Activated CD8-positive, alpha-beta memory T cell treated with anti-CD3 and anti-CD28 coated beads for 1 hour (primary cell): Measurements from ENCODE around the gene ANO10.

ENCODE experiments used
- DNase-seq, 2 donors: peaks; one replicate each; pipeline ENCODE4 v3.0.0-alpha.2; 2020; ENCODE audit warnings: low read depth in 1 of 2; ENCODE audit errors: extremely low read depth in 1 of 2

The ANO10 gene

GRCh38 chr3:43353923-43354670 lies 267.7 kb downstream of the ANO10 start:
- DNase-seq: no peak

- DNase-seq: no peak
Measured at GRCh38 chr3:43353393-43353792, 268.4 kb downstream of the ANO10 start.

DNA sequence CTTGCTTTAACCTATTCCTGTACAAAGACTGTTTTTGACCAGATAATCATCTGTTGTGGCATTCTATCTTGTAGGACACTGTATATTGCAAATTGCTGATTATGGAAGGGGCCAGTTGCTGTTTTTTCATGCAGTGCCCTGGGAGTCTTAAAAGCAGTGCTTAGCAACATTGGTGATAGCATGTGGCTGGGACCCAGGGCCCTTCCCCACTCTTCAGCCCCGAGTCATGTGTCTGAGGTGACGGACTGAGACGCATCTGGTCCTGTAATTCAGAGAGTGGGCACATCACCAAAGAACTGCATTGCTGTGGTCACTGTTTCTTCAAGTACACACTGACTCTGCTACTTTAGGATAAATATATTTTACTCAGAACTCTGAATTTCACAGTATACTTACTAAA lies 272.1 kb downstream of the ANO10 start:
- no peak for DNase-seq

DNA sequence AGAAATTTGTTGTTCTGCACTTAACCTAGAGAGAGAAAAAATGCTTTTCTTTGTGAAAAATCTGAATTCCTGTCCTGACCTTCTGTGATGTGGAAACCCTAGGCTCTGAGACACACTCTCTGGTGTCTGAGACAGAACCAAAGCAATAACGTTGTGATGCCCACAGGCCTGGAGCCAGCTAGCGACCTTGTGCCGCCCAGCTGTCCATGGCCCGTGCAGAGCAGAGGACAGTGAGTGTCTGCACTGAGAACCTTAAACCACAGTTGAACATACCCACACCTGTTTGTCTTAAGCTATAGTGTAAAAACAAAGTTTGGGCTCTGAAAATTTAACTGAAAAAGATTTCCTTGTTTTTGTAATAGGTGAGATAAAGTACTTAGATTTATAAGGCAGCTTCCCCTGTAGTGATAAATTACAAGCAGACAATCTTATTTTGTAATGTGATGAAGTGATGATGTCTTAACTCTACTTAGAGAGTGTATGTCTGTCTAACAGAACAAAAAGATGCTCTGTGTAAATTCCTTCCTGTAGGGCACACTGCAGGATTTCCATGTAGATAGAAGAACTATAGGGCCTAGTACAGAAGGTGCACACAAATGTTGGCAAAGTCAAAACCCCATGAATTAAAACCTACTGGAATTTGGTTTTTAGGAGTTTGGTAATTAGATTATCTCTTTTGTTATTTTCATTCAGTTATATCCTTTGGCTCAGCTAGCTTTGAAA lies 272.8 kb downstream of the ANO10 start:
- DNase-seq: no peak

DNA sequence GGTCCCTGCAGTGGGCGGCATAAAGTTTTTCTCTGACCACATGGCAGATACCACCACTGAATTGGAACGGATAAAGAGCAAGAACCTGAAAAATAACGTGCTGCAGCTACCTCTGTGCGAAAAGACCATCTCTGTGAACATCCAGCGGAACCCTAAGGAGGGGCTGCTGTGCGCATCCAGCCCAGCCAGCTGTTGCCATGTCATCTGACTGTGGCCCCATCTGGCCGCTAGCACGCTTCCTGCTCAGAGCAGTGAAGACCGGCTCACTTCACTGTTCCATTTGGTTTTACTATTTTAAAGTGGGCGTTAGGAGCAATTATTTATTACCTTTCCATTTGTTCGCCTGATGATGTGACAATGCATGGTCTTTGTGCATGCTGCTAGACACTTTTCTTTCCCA lies 273.5 kb downstream of the ANO10 start:
- DNase-seq: no peak

DNA sequence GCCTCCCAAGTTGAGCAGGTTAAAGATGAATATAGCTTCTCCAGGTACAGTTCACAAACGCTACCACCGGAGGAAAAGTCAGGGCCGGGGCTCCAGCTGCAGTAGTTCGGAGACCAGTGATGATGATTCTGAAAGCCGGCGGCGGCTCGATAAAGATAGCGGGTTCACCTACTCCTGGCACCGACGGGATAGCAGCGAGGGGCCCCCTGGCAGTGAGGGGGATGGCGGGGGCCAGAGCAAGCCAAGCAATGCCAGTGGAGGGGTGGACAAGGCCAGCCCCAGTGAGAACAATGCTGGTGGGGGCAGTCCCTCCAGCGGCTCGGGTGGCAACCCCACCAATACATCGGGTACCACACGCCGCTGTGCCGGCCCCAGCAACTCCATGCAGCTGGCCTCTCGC lies 274.0 kb downstream of the ANO10 start:
- DNase-seq: no peak

DNA sequence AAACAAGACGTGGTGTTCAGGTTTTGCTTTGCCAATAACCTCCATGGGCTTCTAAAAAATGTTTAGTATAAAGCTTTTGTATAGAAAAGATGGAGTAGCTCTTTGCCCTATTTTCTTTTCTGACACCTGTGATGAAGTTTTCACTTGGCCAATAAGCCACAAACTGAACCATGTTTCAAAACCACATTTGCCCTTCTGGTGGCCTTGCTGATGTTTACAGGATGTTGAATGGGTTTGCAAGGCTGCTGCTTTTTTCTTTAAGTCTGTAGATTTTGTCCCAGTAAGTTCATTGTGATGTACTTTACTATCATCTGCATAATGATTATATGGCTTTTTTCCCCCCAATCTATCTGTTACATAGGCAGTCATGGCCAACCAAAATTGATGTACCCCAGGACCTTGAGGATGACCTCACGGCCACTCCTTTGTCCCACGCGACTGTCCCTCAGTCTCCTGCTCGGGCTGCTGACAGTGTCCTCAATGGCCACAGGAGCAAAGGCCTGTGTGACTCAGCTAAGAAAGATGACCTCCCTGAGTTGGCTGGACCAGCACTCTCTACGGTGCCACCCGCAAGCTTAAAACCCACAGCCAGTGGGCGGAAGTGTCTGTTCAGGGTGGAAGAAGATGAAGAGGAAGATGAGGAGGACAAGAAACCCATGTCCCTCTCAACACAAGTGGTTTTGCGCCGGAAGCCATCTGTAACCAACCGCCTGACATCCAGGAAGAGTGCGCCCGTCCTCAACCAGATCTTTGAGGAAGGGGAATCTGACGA lies 274.6 kb downstream of the ANO10 start:
- DNase-seq: no peak

GRCh38 chr3:43345877-43346276 lies 275.9 kb downstream of the ANO10 start:
- DNase-seq: no peak

DNA sequence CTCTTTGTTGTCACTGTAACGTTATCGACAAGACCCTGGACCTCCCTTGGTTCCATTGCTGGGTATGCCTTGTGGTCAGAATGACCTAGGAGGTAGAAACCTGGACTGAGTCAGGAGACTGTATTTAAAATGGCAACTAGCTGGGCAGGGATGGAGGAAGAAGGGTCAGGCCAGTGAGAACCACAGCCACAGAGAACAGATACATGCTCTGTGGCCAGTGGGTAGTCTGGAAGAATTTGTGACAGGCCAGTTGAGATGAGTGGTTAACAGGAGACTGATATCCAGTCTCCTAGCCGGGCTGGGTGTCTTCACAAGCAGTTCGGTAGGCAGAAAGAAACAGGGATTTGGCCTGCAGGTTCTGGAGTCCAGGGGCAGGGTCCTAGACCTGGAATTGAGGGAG lies 276.6 kb downstream of the ANO10 start:
- DNase-seq: no peak

- DNase-seq: no peak
Measured at GRCh38 chr3:43344520-43344919, 277.3 kb downstream of the ANO10 start.

DNA sequence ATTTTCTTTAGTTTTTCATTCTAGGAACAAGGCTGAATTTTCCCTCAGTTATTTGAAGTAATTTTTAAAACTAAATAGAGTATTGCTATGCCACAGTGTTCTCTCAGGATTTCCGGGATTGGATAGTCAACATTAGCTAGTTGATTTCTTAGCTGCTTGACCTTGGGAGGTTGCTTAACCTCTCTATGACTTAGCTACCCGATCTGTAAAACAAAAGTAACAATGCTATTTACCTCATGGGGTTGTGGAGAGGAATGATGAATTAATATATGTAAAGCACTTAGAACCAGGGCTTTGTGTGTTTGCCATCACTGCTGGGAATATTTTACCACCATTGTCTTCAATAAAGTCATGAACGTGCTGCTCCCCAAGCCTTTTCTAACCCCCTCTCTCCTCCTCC lies 278.0 kb downstream of the ANO10 start:
- DNase-seq: no peak

GRCh38 chr3:43343185-43343584 lies 278.6 kb downstream of the ANO10 start:
- no peak for DNase-seq

DNA sequence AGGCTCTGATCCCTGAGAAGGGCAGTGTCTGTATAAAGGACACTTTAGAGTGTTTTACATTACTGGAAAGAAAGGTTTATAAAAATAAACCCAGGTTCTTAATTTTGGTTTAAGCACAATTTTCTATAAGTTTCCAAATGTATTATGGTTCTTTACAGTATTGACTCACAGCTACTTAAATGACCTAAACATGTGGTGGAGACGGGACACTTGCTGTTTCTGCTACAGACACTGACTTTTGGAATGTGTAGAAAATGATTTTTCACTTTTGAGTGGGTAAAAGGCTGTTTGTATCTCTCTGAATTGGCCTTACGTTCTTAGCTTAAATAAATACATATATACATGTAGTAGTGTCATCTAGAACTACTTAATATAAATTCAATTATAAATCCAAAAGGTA lies 280.0 kb downstream of the ANO10 start:
- no peak for DNase-seq

DNA sequence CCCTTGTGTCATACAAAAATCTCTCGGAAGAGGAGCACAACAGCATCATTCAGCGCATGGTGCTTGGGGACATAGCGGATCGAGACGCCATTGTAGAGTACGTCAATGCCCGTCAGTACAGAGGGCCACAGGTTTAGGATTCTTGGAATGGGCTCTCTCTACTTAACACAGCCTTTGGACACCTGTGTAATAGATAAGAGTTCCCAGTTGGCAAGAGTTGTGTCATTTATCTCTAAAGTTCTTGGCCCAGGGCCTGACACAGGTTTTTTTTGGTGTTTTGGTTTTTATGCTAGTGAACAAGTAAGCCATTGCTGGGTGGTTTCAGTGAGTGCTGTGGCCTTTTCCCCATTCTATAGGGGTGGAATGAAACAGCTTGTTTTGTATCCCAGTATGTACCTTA lies 281.4 kb downstream of the ANO10 start:
- DNase-seq: no peak

GRCh38 chr3:43338295-43338694 lies 283.5 kb downstream of the ANO10 start:
- no peak for DNase-seq

- DNase-seq: no peak
Measured at GRCh38 chr3:43335799-43336198, 286.0 kb downstream of the ANO10 start.

DNA sequence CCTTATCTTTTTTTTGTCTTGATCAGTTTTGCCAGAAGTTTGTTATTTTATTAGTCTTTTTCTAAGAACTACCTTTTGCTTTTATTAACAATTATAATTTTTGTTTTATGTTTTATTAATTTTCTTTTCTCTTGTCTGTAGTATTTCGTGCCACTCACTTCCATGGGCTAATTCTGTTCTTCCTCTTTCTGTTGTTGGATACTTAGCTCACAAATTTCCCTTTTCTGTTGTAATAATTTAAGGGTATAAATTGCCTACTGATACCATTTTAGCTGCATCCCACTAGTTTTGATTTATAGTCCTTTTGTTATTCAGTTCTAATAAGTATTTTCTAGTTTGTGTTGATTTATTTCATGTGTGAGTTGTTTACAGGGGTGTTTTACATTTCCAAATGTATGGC lies 286.8 kb downstream of the ANO10 start:
- DNase-seq: no peak

GRCh38 chr3:43331381-43331780 lies 290.4 kb downstream of the ANO10 start:
- DNase-seq: no peak

DNA sequence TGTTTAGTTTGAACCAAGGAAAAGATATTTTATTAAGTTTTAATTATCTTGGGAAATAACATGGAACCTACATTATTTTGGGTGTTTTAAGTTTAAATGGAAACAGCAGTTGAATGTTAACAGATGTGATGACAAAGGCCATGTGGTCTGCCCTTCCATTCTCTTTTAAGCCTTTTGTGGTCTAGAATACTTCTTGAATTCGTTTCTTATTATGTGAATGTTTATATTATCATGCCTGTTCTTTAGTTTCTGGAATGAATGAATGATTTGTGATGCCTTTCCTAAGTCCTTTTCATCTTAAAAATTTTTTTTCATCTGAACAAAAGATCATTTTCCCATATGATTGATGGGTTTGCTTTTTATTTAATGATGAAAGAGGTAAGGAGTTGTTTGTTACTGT lies 290.8 kb downstream of the ANO10 start:
- no peak for DNase-seq

- no peak for DNase-seq
Measured at GRCh38 chr3:43328653-43329052, 293.2 kb downstream of the ANO10 start.

DNA sequence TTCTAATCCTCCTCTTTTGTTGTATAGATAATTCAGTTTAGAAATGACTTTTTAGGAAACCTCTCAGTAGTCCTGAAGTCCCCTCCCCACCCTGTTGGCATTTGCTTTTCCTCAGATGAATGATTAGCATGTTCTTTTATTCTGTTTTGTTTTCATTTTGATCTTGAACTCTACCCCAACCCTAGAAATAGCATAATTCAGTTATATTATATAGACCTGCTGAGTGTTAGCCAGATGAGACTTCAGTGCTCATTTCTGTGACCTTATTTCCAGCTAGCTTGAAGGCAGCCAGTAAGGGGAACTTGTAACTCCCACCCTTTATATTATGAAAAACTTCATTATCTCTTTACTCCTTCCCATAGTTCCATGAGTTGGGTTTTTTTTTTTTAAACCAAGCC lies 294.2 kb downstream of the ANO10 start:
- DNase-seq: no peak
